ENCODE measurements around the gene CEP131.

DNA sequence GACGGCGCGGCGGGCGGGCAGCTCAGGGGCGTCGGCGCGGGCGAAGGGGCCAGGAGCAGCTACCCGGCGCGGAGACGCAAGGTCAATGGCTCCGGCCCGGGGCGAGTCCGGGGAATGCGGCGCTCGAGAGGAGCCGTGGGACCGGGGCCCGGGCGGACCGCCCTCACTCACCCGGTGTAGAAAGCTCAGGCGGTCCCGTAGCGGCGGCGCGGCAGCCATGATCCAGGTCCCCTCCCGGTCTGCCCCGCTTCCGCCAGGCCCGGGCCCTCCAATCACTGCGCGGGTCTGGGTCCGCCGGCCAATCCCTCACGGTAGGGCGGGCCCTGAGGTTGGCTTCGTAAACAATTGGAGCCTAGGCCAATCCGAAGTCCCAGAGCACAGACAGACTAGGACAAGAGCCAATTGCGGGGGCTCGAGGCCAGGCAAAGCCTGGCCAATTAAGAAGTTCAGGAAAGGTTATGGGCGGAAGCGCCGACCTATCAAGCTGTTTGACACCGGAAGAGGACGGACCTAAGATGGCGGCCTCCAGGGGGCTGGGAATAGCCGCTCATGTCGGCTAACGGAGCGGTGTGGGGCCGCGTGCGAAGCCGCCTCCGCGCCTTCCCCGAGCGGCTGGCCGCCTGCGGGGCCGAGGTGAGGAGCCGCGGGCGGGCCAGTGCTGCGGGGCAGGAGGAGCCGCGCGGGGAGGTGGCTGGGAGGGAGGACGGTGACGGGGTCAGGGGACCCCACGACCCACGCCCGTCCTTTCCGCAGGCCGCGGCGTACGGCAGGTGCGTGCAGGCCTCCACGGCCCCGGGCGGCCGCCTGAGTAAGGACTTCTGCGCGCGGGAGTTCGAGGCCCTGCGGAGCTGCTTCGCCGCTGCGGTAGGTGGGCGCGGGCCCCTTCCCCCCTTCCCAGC, 16.3 kb upstream of the CEP131 start, which contains the start of the genes NDUFAF8 and TEPSIN:
- peak; percentile 72 for TF ChIP-seq POLR2AphosphoS5 (IDR thresholded peaks at IDR 0.05; ENCODE audit: low read depth, low read length)
- TF ChIP-seq SIN3A (IDR thresholded peaks at IDR 0.05; ENCODE audit: borderline replicate concordance, insufficient read depth, low read length) = peak; percentile 38; the same call in 1 of the 2 replicates

Data from PFSK-1 (cell line).